GM18870 (cell line): ENCODE results near the gene NIPAL4.

Experiments
- ATAC-seq: cut with Tn5 transposase; IDR thresholded peaks from one replicate; pipeline ENCODE4 v1.9.1; 2021; ENCODE audit warnings: moderate library complexity; ENCODE audit not compliant: unreplicated experiment

The NIPAL4 gene

DNA sequence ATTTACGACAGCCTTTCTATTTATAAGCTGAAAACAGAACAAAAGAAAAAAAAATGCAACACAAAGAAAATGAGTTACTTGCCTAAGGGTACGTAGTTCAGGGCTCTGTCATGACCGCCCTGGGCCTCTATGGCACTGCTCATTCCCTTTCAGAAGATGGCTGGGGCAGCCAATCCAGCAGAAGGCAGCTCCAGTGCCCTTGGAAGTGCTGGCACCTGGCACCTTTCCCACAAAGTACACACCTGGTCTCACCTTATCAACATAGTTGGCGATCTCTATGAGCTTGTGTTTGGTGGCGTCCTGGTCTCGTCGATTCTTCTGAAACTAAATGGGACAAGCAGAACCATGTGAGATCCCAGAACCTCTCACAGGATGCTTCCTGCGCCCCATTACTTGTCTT, 53.2 kb downstream of the NIPAL4 start:
- ATAC-seq = no peak

DNA sequence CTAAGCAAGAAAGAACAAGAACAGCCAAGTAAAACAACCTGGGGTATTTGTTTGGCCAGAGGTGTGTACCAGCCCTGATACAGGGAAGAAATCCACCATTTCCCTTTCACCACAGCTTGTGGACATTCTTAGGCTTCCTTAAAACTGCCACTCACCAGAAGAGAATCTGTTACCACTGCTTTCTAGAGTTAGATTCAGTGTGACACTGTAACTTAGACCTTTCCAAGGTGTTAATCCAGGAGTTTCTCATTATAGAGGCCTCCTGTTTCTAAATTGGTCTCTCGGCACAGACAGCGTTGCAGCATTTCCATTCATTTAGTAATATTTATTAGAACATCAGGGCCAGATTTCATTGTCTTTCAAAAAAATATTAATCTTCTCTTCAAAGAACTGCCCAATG, 55.0 kb downstream of the NIPAL4 start:
- no peak for ATAC-seq

DNA sequence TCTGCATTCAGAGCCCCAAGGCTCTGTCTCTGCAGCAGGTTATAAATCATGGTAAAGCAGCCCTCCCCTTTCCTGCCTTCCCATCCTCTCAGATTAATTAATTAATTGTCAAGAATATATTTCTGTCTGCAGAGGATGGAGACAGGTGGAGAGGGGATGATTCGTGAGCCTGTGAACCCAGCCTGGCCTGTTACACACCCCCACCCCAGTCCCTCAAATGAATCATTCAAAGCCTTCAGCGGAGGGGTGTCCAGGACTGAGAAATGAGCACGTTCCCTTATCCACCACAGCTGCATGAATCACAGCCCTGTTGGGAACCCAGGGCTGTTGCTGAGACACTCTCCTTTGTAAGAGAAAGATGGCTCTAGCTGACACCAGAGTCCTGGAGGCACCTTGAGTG, 56.0 kb downstream of the NIPAL4 start:
- ATAC-seq = no peak

DNA sequence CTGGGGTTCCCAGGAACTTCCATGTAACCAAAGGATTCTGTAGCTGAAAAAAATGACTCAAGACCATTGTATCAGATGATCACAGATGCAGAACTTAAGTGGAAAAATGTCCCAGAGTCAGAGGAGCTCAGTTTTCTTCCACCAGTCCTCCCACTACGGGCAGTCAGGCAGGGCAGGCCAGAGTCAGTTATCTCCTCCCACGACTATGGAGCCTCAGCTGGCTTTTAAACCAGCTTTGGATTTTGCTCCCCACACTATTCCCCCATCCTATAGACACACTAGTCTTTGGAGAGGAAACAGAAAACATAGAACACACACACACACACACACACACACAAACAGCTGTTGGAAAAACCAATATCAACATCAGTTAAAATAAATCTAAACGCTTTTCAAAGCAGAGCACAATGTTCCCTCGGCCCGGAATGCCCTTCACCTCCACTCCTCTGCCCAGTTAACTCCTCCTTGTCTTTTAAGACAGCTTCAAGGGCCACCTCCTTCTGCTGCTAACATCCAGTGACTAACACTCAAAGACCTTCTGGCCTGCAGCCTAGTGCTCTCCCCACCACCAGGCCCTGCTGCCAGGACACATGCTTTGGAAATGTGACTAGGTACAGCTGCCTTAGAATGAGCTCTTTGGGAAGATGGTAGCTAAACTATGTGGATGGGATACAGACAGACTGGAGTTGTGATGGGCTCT, 56.8 kb downstream of the NIPAL4 start:
- ATAC-seq = no peak

DNA sequence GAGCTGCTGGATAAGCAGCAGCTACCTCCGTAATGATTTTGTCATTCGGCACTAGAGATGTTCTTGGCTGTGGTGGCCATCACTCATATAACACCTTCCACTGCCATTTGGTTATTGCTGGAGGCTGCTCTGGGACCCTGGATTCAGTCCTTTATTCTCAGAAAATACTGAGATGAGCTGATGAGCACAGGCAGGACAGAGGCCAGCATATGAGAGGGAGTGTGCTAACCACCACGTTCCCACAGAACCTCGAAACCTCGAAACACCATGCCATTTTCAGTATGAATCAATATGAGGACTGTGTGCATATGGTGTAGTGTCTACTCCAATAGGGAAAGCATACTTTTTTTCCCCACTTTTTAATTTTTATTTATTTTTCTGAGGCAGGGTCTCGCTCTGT, 59.0 kb downstream of the NIPAL4 start:
- peak; percentile 69 for ATAC-seq

DNA sequence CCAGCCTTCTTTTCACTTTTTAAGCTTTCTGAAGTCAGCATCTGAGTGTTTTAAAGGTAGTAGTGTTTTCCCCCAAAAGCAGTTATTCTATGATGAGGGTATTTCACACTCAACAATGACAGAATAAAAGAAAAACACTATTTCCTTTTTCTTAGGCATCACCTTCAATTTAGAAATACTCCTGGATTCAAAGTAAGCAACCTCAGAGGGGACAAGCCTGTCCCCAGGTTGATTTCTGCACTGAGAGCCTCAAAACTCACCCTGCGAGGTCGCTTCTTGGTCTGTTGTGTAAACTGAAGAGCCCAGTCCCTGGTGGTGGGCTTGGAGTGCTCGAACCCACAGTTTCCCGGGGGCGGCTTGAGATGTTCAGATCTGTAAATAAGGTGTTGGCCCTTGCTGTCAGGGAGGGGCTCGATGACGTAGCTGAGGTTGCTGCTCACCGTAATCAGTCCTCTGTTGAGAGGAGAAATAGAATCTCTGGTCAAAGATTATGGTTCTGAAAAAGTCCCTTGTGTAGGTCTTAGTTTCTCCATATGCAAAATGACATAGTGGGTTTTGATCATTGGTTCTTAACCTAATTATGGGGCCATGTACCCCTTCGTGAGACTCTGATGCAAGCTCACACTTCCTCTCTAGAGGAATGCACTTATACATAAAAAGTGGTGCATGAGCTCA, 59.7 kb downstream of the NIPAL4 start:
- peak; percentile 43 for ATAC-seq

DNA sequence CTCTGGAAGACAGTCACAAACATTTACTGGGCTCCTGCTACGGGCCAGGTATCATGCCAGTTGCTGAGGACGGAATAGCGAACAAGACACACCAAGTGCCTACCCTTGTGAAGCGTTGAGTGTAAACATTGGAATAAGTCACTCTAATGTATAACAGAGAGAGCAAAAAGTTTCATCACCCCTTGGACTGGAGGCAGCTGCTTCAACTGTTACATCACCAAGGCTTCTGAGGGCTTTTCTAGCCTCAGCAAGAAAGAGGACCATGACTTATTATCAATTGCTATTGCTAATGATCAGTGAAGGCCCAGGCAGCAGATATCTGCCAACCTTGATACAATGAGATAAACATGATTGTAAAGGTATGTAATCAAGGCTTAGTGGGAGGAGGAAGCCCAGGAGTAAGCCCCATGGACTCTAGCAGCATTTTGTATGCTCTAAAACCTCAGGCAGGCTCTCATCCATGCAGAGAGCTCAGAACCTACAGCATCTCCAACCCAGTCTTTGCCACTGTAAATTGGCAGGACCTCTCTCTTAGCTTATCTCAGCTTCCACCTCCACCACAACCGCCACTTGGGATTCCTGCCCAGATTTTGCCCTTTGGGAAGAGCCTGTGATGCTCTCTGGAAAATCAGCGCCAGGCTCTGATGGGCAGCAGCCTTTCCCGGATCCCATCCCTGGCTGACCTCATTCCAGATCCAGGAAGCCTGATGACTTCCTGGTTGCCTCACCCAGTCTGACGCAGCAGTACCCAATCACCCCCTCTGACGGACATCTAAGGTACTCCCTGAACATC, 61.1 kb downstream of the NIPAL4 start:
- ATAC-seq = no peak

DNA sequence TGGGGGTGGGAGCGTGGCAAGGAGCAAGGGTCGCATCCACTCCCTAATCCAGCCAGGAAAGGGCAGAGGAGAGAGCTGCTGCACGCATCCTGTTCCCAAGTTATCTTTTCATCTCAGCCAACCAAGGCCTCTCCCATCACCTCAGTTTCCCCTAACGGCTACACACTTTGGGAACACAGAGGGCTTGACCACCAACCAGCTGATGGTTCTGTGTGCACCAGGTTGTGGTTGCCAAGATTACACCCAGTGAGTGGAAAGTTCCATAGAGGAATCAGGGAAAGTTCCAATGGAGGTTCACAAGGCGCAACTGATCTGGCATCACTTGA, 61.7 kb downstream of the NIPAL4 start:
- ATAC-seq = no peak

DNA sequence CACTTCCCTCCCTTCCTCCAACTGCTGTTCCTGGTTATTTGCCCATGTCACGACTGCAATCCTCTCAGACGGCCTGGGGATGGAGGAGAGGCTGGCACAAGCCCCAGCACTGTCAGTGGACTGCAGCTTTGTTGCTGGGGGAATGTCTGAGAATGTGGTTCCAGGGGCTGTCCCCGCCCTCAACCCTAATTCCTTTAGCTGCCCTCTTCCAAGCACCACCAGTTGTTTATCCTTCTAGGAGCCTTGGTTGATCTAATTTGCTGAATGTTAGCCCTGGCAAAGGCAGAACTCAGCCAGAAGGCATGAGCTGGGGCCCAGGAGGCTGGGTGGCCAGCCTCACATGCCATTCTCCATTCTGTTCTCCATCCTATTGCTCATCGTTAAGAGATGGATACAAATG, 64.0 kb downstream of the NIPAL4 start:
- no peak for ATAC-seq
